H9 (cell line): ENCODE results near the gene MFN2. TPM values are rescaled to one million over a fixed set of nuclear protein-coding genes. Genes with fewer than 3 reads are reported as not detected.

ENCODE experiments used
- DNase-seq: peaks from one replicate; pipeline ENCODE4 v3.0.0-alpha.2; 2017
- H2AFZ ChIP-seq: one replicate; pipeline ENCODE4 v1.6.1; 2013; ENCODE audit warnings: mild to moderate bottlenecking, low read length, control low read depth, moderate library complexity
- H2AK5ac ChIP-seq: 2 replicates; pipeline ENCODE4 v1.6.1; 2013; ENCODE audit warnings: low read length, control low read depth, mixed read lengths; ENCODE audit not compliant: insufficient read length
- H2BK120ac ChIP-seq: one replicate; pipeline ENCODE4 v1.6.1; 2013; ENCODE audit warnings: low read depth, mild to moderate bottlenecking, low read length, control low read depth, inconsistent platforms; ENCODE audit not compliant: poor library complexity, severe bottlenecking
- H2BK12ac ChIP-seq: 2 replicates; pipeline ENCODE4 v1.6.1; 2013; ENCODE audit warnings: low read length, control low read depth, mixed read lengths, low read depth; ENCODE audit not compliant: insufficient read length
- H2BK15ac ChIP-seq: 2 replicates; pipeline ENCODE4 v1.6.1; 2013; ENCODE audit warnings: low read depth, low read length, control low read depth
- H2BK20ac ChIP-seq: one replicate; pipeline ENCODE4 v1.6.1; 2013; ENCODE audit warnings: low read depth, mild to moderate bottlenecking, low read length, control low read depth, inconsistent platforms; ENCODE audit not compliant: poor library complexity, severe bottlenecking
- H2BK5ac ChIP-seq: 2 replicates; pipeline ENCODE4 v1.6.1; 2013; ENCODE audit warnings: low read length, control low read depth, mixed read lengths; ENCODE audit not compliant: insufficient read length
- H3K14ac ChIP-seq: 2 replicates; pipeline ENCODE4 v1.6.1; 2013; ENCODE audit warnings: low read length, control low read depth; ENCODE audit not compliant: insufficient read depth
- H3K18ac ChIP-seq: 2 replicates; pipeline ENCODE4 v1.6.1; 2013; ENCODE audit warnings: low read depth, mild to moderate bottlenecking, mixed read lengths, low read length, control low read depth; ENCODE audit not compliant: insufficient read length
- H3K23ac ChIP-seq: 2 replicates; pipeline ENCODE4 v1.6.1; 2013; ENCODE audit warnings: low read length, control low read depth, mixed read lengths, low read depth; ENCODE audit not compliant: insufficient read length
- H3K23me2 ChIP-seq: 2 replicates; pipeline ENCODE4 v1.6.1; 2013; ENCODE audit warnings: low read depth, mild to moderate bottlenecking, mixed read lengths, low read length, control low read depth; ENCODE audit not compliant: insufficient read length, poor library complexity, severe bottlenecking
- H3K27ac ChIP-seq: 2 replicates; pipeline ENCODE4 v1.5.1; 2013; ENCODE audit warnings: low read length, control low read depth, mixed read lengths, low read depth; ENCODE audit not compliant: insufficient read length
- H3K27me3 ChIP-seq: 2 replicates; pipeline ENCODE4 v1.6.1; 2013; ENCODE audit warnings: low read length, control low read depth, inconsistent platforms; ENCODE audit not compliant: insufficient read depth
- H3K4ac ChIP-seq: 2 replicates; pipeline ENCODE4 v1.6.1; 2013; ENCODE audit warnings: low read depth, mild to moderate bottlenecking, control low read depth, inconsistent platforms, low read length, moderate library complexity
- H3K4me1 ChIP-seq: 2 replicates; pipeline ENCODE4 v1.6.1; 2013; ENCODE audit warnings: low read length, control low read depth, inconsistent platforms; ENCODE audit not compliant: insufficient read depth
- H3K4me2 ChIP-seq: 2 replicates; pipeline ENCODE4 v1.6.1; 2013; ENCODE audit warnings: low read length, control low read depth, mixed read lengths; ENCODE audit not compliant: insufficient read length, insufficient read depth
- H3K56ac ChIP-seq: 2 replicates; pipeline ENCODE4 v1.6.1; 2013; ENCODE audit warnings: low read depth, mild to moderate bottlenecking, mixed read lengths, low read length, control low read depth; ENCODE audit not compliant: insufficient read length
- H3K79me1 ChIP-seq: 2 replicates; pipeline ENCODE4 v1.6.1; 2013; ENCODE audit warnings: low read depth, mild to moderate bottlenecking, moderate library complexity, low read length, control low read depth, inconsistent platforms; ENCODE audit not compliant: insufficient read depth, poor library complexity, severe bottlenecking
- H3K79me2 ChIP-seq: 2 replicates; pipeline ENCODE4 v1.6.1; 2013; ENCODE audit warnings: low read length, control low read depth, inconsistent platforms; ENCODE audit not compliant: insufficient read depth
- H3K9ac ChIP-seq: 2 replicates; pipeline ENCODE4 v1.6.1; 2013; ENCODE audit warnings: low read length, control low read depth, mixed read lengths; ENCODE audit not compliant: insufficient read length; ENCODE audit errors: extremely low read depth
- H3K9me3 ChIP-seq: one replicate; pipeline ENCODE4 v1.6.1; 2013; ENCODE audit warnings: low read depth, low read length, inconsistent platforms; ENCODE audit not compliant: control insufficient read depth
- H3T11ph ChIP-seq: one replicate; pipeline ENCODE4 v1.6.1; 2013; ENCODE audit warnings: mild to moderate bottlenecking, low read length, control low read depth, inconsistent platforms
- H4K20me1 ChIP-seq: one replicate; pipeline ENCODE4 v1.6.1; 2013; ENCODE audit not compliant: control insufficient read depth, insufficient read length, insufficient read depth
- H4K5ac ChIP-seq: 2 replicates; pipeline ENCODE4 v1.6.1; 2013; ENCODE audit warnings: low read depth, mild to moderate bottlenecking, mixed read lengths, low read length, control low read depth; ENCODE audit not compliant: insufficient read length
- H4K8ac ChIP-seq: replicated peaks from 2 replicates; pipeline ENCODE4 v1.6.1; 2013; ENCODE audit warnings: low read length, control low read depth, mixed read lengths, low read depth; ENCODE audit not compliant: insufficient read length
- H4K91ac ChIP-seq: 2 replicates; pipeline ENCODE4 v1.6.1; 2013; ENCODE audit warnings: low read depth, mild to moderate bottlenecking, moderate library complexity, mixed read lengths, low read length, control low read depth; ENCODE audit not compliant: insufficient read length
- H3K27ac Mint-ChIP-seq, 3 experiments: 2 replicates in 2 of 3; 3 replicates in 1 of 3; pipeline ENCODE4 v1.8.0; 2020 to 2021; ENCODE audit warnings: mixed read lengths in 3 of 3, mild to moderate bottlenecking in 1 of 3, moderate library complexity in 1 of 3
- H3K27me3 Mint-ChIP-seq: 2 replicates; pipeline ENCODE4 v1.8.0; 2021; ENCODE audit warnings: low read depth, mild to moderate bottlenecking, moderate library complexity, mixed read lengths
- H3K36me3 Mint-ChIP-seq, 3 experiments: 2 replicates in 2 of 3; 3 replicates in 1 of 3; pipeline ENCODE4 v1.8.0; 2020 to 2021; ENCODE audit warnings: low read depth in 3 of 3, mixed read lengths in 3 of 3; ENCODE audit not compliant: insufficient read depth in 1 of 3
- H3K4me1 Mint-ChIP-seq, 2 experiments: 2 replicates each; pipeline ENCODE4 v1.8.0; 2020; ENCODE audit warnings: mixed read lengths in 2 of 2
- H3K4me3 Mint-ChIP-seq, 2 experiments: 2 replicates in 1 of 2; 3 replicates in 1 of 2; pipeline ENCODE4 v1.8.0; 2020 to 2021; ENCODE audit warnings: mild to moderate bottlenecking in 2 of 2, mixed read lengths in 2 of 2, moderate library complexity in 1 of 2
- H3K9me3 Mint-ChIP-seq, 2 experiments: 2 replicates in 1 of 2; 3 replicates in 1 of 2; pipeline ENCODE4 v1.8.0; 2020; ENCODE audit warnings: mild to moderate bottlenecking in 2 of 2, mixed read lengths in 2 of 2, moderate library complexity in 1 of 2
- CTCF ChIP-seq: fragments of 200-600 bp; sonication (generic); conservative IDR thresholded peaks from 3 replicates; pipeline ENCODE4 v1.8.0; 2021; ENCODE audit warnings: antibody characterized with exemption, mild to moderate bottlenecking
- WGBS: extraction: QIAGEN DNeasy Blood & Tissue Kit; methylation state at CpG from one replicate; pipeline ENCODE4 v1.1.7; 2013; ENCODE audit warnings: missing lambda C conversion rate, low lambda C conversion rate, mixed read lengths; ENCODE audit not compliant: insufficient read length; ENCODE audit errors: extremely low coverage; 5-methylcytosine and 5-hydroxymethylcytosine counted together
- total RNA-seq: library from RNA; stranded (reverse); gene quantifications from 2 replicates; pipeline ENCODE4 v1.2.1, GENCODE V29; 2021

MFN2 gene
- total RNA-seq, 1 experiment from 2014 or later, result 61.4 TPM

GRCh38 chr1:11957398-11957797 is 22.8 kb upstream of the MFN2 start:
- no peak for DNase-seq
- H3K56ac ChIP-seq, result no peak overlapping the region
- Mint-ChIP-seq H3K27me3 (no peaks in the 10 kb centered on the region), H3K9me3 (no peaks in the 10 kb centered on the region), H3K27ac (no peak overlapping the region), H3K4me3 (no peak overlapping the region), H3K36me3 (peaks cover 10 to 47% (median 32%) of the 10 kb centered on the region in 3 experiments; a peak in 6 of 7 replicates), H3K4me1 (no peaks in the 10 kb centered on the region)
- H3K4me2 ChIP-seq, result no peak overlapping the region
- no peak overlapping the region for H3K27ac ChIP-seq
- no peaks in the 10 kb centered on the region for H3K79me1 ChIP-seq
- no peak overlapping the region for H4K91ac ChIP-seq
- no peak overlapping the region for H2BK120ac ChIP-seq
- H2BK20ac ChIP-seq, result no peak overlapping the region
- H3K14ac ChIP-seq, result no peak overlapping the region
- no peaks in the 10 kb centered on the region for H3K9me3 ChIP-seq
- H2BK15ac ChIP-seq, result no peak overlapping the region
- no peak overlapping the region for H2AFZ ChIP-seq
- H3K18ac ChIP-seq, result no peak overlapping the region
- H4K5ac ChIP-seq, result no peak overlapping the region
- WGBS, result no CpG with 5 or more reads among the region's 5 CpGs
- no peaks in the 10 kb centered on the region for H4K20me1 ChIP-seq
- no peaks in the 10 kb centered on the region for H3K23me2 ChIP-seq
- H3T11ph ChIP-seq, result no peak overlapping the region
- no peak overlapping the region for H3K23ac ChIP-seq
- no peaks in the 10 kb centered on the region for H3K4me1 ChIP-seq
- TF ChIP-seq CTCF, result no peak
- H3K27me3 ChIP-seq, result no peaks in the 10 kb centered on the region
- H2BK12ac ChIP-seq, result no peak overlapping the region
- H3K4ac ChIP-seq, result no peak overlapping the region
- H3K79me2 ChIP-seq, result no peaks in the 10 kb centered on the region
- no peak overlapping the region for H2BK5ac ChIP-seq
- no peak overlapping the region for H3K9ac ChIP-seq
- no peak overlapping the region for H4K8ac ChIP-seq
- H2AK5ac ChIP-seq, result no peak overlapping the region
